HG03039 (cell line): ENCODE results near the gene LGALS7.

Experiments used
- ATAC-seq: cut with Tn5 transposase; IDR thresholded peaks from one replicate; pipeline ENCODE4 v1.9.1; 2021; ENCODE audit warnings: mild to moderate bottlenecking, moderate library complexity; ENCODE audit not compliant: unreplicated experiment

LGALS7 gene

GRCh38 chr19:38728752-38729541 is 44.4 kb downstream of the LGALS7 start:
- no peak for ATAC-seq

DNA sequence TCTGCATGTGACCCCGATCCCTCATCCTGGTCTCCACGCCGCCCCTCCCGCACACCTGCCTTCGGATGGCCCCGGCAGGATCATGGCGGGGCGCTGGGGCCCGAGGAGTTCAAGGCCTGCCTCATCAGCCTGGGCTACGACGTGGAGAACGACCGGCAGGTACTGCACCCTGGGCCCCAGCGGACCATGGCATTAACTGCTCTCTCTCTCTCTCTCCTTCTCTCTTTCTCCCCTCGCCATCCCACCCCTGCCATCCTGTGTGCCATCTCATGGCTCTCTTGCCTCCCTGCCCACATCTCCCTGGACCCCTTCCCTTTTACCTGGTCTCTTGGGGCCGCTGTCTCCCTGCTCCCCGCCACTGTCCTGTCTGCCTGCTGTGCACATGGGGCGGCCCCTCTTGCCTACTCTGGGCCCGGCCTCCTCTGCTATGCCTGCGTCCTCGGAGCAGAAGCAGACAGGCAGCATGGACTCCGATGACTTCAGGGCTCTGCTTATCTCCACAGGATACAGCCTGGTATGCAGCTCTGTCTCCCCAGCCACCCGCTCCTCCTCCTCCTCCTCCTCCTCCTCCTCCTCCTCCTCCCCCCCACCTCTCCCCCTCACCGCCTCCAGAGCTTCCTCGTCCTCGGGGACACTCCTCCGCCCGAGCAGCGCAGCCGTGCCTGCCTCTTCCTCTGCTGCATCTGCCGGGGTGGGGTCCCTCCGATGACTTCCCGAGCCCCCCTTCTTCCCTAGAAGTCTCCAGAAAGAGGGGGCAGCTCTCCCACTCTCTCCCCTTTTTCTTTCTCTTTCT is 45.3 kb downstream of the LGALS7 start:
- ATAC-seq, result no peak

DNA sequence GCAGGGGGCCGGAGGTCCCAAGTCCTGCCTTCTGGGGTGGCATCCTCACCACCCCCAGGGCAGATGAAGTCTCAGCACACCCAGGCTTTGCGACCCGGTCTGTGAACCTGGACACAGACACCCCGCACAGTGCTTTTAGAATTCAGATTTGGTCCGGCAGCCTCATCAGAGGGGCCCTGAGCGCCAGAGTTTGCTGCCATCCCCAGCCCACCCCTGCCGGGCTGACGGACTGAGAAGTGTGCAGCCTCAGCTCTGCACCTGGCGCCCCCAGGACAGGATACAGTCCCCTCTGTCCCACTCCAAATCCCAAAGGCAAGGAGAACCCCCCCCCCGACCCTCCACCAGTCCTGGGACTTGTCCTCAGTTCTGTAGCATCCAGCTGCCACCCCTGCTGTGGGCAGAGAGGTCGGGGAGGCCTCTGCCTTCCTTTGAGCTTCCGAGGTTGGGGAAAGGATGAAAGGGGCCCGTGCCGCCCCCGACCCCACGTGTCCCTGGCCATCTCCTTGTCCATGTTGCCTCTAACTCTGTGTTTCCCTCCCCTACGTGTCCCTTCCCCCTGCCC is 45.9 kb downstream of the LGALS7 start:
- ATAC-seq, result no peak

- ATAC-seq, result no peak
Measured at GRCh38 chr19:38726761-38727301, 46.5 kb downstream of the LGALS7 start.

DNA sequence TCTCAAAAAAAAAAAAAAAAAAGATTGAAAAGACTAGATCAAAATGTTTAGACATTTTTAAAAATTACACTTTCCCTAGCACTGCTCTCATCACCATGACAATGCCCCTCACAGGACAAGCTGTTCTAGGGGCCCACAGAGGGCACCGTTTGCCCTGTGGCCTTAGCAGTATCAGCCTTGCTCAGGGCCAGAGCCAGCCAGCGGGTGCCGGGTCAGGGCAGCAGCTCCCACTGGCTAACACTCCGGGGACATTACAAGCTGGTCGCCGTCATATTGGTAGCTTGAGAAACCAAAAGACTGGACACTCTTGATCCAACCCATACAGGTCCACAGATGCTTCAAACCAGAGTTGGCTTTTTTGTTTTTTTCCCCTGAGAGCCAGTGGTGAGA is 47.0 kb downstream of the LGALS7 start:
- ATAC-seq, result no peak

DNA sequence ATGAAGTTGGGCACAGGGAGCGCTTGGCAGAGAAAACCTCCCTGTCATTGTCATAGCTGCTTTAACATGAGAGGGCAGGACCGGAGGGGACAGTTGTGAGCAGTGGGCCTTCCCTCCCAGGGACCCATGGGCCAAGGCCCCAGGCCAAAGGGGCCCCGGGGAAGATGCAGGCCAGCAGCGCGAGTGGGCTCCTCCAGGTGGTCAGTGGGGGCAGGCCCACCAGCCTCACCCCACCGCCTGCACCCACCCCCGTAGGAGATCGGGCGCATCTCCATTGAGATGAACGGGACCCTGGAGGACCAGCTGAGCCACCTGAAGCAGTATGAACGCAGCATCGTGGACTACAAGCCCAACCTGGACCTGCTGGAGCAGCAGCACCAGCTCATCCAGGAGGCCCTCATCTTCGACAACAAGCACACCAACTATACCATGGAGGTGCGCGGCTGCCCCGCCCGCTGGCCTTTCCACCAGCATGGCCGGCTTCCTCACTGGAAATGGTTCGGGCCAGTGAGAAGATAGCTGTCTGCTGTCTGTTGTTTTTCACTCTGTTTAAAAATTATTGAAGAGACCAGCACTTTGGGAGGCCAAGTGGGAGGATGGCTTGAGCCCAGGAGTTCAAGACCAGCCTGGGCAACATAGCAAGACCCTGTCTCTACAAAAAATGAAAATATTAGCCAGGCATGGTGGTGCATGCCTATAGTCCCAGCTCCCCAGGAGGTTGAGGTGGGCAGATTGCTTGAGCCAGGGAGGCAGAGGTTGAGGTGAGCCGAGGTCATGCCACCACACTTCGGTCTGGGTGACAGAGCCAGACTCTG is 47.6 kb downstream of the LGALS7 start:
- no peak for ATAC-seq

- ATAC-seq, result no peak
Measured at GRCh38 chr19:38723990-38724854, 49.1 kb downstream of the LGALS7 start.

GRCh38 chr19:38723606-38723965 is 49.7 kb downstream of the LGALS7 start:
- ATAC-seq, result no peak

DNA sequence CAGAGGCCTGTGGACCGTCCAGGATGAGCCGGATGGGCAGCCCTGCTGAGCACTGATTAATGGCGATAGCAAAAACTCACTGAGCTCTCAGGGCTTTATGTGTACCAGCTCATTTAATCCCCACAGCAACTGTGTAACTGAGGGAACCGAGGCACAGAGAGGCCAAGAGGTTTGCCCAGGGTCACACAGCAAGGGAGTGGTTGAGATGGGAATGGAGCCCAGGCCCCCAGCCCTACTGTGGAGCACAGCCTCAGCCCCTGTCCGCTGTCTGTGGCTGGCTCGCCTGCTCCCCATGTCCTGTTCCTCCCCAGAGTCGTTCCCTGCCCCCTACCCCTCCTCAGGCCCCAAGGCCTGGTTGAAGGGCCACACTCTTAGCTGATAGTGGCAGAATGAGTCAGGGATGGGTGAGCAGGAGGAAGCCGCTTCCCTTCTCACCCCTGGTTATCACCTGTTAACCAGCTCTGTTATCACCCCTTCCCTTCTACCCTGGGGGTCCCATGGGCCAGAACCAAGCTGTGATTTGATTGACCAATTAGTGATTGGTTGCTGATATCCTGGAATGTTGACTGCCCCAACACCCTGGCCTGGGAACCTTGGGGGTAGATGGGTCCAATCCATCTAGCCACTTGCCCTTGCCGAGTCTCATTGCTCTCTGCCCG is 50.2 kb downstream of the LGALS7 start:
- ATAC-seq, result no peak

DNA sequence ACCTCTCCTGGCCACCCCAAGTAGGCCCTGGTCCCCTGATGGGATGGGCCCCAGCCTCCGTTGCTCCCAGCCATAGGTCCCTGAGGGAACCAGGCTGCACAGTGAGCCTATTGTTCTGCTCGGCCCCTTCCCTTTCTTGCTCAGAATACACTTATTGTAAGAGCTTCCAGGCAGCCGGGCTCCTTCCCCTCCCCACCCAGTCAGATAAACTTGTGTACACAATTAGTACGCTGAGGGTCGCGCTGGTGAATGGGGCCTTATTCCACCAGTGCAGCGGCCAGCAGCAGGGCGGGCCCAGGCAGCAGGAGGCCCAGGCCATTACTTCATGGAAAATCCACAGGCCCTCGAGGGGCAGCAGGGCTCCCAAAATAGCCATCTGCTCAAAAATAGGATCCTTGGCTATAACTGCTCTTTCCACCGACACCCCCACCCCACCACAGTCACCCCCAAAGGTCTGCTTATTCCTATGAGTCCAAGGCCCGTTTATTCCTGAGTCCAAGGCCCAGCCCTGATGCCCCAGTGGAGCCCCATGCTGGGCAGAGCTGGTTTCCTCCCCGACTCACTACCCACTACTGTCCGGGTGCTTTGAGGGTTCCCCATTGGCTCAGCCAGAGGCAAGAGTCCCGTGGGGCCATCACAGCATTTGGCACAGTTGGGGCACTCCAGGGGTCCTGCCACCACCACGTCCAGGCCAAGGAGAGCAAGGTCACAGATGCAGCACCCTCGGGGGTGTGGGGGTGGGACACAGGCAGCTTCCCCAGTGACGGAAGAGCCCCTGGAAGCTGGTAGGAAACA is 51.1 kb downstream of the LGALS7 start:
- ATAC-seq, result no peak

DNA sequence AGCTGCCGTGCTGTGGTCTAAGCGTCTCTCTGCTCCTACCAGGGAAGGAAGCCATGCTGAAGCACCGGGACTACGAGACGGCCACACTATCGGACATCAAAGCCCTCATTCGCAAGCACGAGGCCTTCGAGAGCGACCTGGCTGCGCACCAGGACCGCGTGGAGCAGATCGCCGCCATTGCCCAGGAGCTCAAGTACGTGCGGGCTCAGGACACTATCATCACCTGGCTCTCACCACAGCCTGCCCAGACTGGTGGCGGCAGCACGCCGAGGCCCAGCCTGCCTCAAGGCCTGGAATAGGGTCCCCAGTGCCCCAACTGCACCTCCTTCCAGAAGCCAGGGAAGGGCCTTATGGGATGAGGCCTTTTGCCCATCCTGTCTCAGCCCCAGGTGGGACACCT is 51.8 kb downstream of the LGALS7 start:
- no peak for ATAC-seq
